NCI-H1092 (cell line): ENCODE measurements around the gene CASP3.

Source experiments
- DNase-seq: peaks from one replicate; lab custom pipeline; 2025; lab: John Stamatoyannopoulos, UW

Gene CASP3

GRCh38 chr4:184649026-184649970 lies at the start of gene CASP3, which contains the start of gene PRIMPOL:
Gene CASP3, minus strand, starts transcription at chr4:184649447. Its CDS starts 10,994 bp downstream, at chr4:184638453.
Gene PRIMPOL, plus strand, starts transcription at chr4:184649738. Its CDS starts 7,403 bp downstream, at chr4:184657141.
- DNase-seq: peak; percentile 94

GRCh38 chr4:184697956-184698355 lies 48.7 kb upstream of the CASP3 start:
- no peak for DNase-seq

- no peak for DNase-seq
Observed at GRCh38 chr4:184695178-184695896, 46.1 kb upstream of the CASP3 start.

GRCh38 chr4:184694412-184694956 lies 45.2 kb upstream of the CASP3 start:
- DNase-seq: no peak

- DNase-seq: no peak
Observed at GRCh38 chr4:184693056-184693455, 43.8 kb upstream of the CASP3 start.

- no peak for DNase-seq
Observed at GRCh38 chr4:184689681-184690080, 40.4 kb upstream of the CASP3 start.

- DNase-seq: no peak
Observed at GRCh38 chr4:184688447-184688846, 39.2 kb upstream of the CASP3 start.

- no peak for DNase-seq
Observed at GRCh38 chr4:184688005-184688404, 38.8 kb upstream of the CASP3 start.

- DNase-seq: no peak
Observed at GRCh38 chr4:184684491-184685189, 35.4 kb upstream of the CASP3 start.

- DNase-seq: no peak
Observed at GRCh38 chr4:184681916-184682315, 32.7 kb upstream of the CASP3 start.

GRCh38 chr4:184680698-184681097 lies 31.5 kb upstream of the CASP3 start:
- no peak for DNase-seq

- DNase-seq: no peak
Observed at GRCh38 chr4:184675821-184676492, 26.7 kb upstream of the CASP3 start.

- no peak for DNase-seq
Observed at GRCh38 chr4:184675018-184675417, 25.8 kb upstream of the CASP3 start.

GRCh38 chr4:184674011-184674410 lies 24.8 kb upstream of the CASP3 start:
- DNase-seq: no peak

- DNase-seq: no peak
Observed at GRCh38 chr4:184672741-184673140, 23.5 kb upstream of the CASP3 start.

GRCh38 chr4:184671101-184671500 lies 21.9 kb upstream of the CASP3 start:
- DNase-seq: no peak

GRCh38 chr4:184669251-184669650 lies 20.0 kb upstream of the CASP3 start:
- no peak for DNase-seq

GRCh38 chr4:184668511-184669114 lies 19.4 kb upstream of the CASP3 start:
- DNase-seq: no peak

GRCh38 chr4:184668096-184668495 lies 18.8 kb upstream of the CASP3 start:
- no peak for DNase-seq

GRCh38 chr4:184666670-184667069 lies 17.4 kb upstream of the CASP3 start:
- no peak for DNase-seq
